ENCODE data around the gene TNFRSF25.
"Not testable (repeated sequence)": the region's sequence is repeated elsewhere in the genome, so short reads cannot be mapped to it uniquely, and the experiment has no call there.

Gene TNFRSF25

DNA sequence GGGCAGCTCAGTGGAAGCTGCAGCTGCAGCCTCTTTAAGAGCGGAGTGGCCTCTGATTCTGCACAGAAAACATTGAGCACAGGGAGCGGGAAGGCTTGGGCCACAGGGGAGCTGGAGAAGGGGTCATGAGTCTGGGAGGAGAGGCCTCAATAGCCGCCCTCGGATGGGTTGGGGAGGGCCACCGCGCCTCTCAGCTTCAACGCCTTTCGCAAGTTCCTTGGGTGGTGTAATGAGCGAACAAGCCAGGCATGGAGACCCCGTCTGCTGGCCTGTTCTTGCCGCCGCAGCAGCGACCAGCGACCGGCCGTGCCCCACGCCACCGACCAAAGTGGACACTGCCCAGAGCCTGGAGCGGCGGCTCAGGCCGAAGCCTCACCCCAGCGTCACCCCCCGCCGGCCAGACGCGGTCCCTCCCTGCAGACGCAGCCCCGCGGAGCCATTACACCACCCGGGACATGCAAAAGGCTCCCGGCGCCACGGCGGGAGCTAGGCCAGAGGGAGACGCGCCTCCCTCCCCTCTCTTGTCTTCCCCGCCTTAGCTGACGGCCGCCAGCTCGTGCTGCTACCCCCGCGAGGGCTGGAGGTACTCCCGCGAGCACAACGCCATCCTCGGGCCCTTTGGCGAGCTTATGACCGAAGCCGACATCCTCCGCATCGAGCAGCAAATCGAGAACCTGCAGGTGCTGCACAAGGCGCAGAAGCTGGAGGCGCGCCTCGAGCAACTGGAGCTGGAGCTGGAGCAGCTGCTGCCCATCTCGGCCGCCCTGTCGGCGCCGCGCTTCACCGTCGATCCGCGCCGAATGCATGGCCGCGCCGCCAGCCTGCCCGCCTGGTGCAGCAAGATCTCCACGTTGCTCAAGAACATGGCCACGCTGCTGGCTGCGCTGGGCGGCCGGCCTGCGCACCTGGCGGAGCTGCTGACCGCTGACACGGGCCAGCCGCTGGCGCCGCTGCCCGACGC, 11.8 kb downstream of the TNFRSF25 start:
- not testable (repeated sequence) for DNase-seq (ENCODE audit: low read depth)

DNA sequence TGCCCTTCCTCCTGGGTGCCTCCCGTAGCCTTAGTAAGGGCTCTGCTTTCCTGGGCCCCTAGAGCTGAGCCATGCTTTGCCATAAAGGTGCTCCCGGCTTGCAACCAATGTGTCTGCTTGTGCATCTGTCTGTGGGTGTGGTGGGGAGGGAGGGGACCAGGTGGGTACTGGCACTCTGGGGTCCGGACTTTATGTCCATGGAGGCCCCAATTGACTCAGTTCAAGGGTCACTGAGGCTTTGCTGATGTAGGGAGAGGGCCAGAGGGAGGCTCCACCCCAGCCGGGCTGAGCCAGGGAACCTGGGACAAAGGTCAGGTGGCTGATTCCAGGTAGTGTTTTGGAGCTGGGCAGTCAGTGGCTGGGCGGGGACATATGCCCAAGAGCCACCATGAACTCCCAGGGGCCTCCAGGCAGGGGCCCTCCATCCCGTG, 15.0 kb downstream of the TNFRSF25 start:
- no peak for DNase-seq (ENCODE audit: low read depth)

- DNase-seq (ENCODE audit: low read depth): not testable (repeated sequence)
Observed at GRCh38 chr1:6450486-6450885, 15.5 kb downstream of the TNFRSF25 start.

DNA sequence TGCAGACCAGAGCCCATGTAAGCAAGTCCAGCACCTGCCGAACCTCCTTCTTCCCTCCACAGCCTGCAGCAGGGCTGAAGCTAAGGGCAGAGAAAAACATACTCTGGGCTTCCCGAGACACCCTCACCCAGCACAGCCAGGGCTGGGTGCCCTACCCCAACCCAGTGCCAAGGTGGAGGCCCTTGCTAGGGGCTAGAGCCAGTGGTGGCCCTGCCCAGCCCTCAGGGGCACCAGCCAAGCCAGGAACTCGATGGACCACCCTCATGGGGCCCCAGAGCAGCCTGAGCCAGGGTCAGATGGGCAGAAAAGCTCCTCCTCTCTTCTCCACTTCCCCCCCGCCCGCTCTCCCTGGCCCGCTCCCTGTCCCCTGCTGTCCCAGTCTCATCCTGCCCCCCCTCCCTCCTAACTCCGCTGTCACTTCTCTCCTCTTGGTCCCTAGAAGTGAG, 15.9 kb downstream of the TNFRSF25 start:
- DNase-seq (ENCODE audit: low read depth): no peak

- no peak for DNase-seq (ENCODE audit: low read depth)
Observed at GRCh38 chr1:6448749-6449631, 17.0 kb downstream of the TNFRSF25 start.

DNA sequence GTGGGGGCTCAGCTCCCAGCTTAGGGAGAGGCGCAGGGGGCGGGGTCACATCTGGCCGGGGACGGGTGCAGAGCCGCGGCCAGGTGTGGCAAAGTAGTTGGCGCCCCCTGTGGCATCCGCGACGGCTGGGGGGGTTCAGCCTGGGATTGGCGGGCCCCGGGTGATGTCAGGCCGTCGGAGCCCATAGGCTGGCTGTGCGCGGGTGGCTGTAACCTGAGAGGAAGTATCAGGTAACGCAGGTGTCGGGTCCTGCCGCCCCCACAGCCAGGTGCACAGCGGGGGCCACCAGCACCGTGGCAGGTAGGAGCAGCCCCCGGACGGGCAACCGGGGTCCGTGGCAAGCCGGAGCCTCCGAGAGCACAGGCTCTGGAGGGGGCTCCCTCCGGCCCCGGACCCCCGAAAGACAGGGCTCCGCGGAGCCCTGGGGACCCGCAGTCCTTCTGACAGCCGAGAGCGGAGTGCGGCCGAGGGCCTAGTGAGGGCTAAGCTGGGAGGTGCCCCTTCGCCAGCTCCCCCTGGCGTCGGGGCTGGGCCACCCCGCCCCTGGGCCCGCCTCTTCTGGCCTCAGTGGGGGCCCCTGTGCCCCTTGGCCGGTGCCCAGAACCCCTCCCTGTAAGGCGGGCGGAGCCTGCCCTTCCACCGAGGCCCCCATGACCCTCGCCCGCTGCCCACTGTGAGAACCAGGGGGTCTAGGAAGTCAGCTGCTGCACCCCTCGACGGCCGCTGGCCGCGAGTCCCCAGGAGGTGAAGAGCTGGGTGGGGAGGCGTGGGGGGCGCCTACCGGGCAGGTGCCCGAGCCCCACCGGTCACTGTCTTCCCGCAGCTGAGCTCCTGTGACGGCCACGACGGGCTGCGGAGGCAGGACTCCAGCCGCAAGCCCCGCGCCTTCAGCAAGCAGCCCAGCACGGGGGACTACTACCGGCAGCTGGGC, 17.9 kb downstream of the TNFRSF25 start:
- no peak for DNase-seq (ENCODE audit: low read depth)

GRCh38 chr1:6447016-6447817, 18.8 kb downstream of the TNFRSF25 start:
- DNase-seq (ENCODE audit: low read depth): no peak

DNA sequence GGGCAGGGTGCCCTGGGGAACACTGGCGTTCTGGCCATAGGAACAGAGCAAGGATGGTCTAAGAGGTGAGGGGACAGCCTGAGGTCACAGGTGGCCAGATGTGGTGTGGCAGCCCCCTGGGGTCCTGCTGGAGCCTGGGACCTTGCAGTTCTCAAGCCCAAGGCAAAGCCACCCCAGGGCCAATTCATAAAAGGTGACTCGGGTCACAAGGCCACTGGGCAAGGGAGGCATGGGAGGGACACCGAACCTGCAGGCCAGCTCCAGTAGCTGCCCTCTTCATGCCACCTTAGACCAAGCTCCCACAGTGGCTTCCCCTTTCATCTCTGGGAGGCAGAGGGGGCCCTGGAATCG, 19.3 kb downstream of the TNFRSF25 start:
- no peak for DNase-seq (ENCODE audit: low read depth)

DNA sequence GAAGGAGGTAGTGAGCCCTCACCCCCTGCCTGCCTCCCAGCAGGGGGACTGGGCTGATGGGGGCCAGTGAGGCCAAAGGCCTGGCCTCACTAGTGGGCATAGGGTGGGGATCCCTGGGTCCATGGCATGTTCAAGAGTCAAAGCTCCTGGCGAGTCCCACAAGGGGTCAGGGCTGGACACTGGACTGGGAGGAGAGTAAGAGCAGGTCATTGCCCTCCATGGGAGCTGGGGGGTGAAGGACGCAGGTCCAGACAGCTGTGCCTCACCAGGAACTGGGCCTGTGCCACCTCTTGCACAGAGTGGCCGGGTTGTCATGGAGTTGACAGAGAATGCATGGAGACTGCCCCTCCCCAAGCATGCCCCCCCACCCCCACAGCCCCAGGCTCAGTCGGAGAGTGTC, 20.0 kb downstream of the TNFRSF25 start:
- DNase-seq (ENCODE audit: low read depth): not testable (repeated sequence)

GRCh38 chr1:6445062-6445763, 20.8 kb downstream of the TNFRSF25 start:
- no peak for DNase-seq (ENCODE audit: low read depth)

DNA sequence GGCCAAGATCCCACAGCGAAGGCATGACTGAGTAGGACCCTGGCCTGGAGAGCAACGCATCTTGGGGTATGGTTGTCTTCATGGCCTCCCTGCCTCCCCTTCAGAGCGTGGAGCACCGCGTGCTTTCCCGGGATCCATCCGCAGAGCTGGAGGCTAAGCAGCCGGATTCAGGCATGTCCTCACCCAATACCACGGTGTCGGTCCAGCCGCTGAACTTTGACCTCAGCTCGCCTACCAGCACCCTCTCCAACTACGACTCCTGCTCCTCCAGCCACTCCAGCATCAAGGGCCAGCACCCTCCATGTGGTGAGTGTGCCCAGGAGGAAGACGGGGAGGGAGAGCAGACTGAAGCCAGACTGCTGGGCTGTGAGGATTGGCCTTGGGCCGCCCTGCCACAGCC, 21.6 kb downstream of the TNFRSF25 start:
- DNase-seq (ENCODE audit: low read depth): no peak

DNA sequence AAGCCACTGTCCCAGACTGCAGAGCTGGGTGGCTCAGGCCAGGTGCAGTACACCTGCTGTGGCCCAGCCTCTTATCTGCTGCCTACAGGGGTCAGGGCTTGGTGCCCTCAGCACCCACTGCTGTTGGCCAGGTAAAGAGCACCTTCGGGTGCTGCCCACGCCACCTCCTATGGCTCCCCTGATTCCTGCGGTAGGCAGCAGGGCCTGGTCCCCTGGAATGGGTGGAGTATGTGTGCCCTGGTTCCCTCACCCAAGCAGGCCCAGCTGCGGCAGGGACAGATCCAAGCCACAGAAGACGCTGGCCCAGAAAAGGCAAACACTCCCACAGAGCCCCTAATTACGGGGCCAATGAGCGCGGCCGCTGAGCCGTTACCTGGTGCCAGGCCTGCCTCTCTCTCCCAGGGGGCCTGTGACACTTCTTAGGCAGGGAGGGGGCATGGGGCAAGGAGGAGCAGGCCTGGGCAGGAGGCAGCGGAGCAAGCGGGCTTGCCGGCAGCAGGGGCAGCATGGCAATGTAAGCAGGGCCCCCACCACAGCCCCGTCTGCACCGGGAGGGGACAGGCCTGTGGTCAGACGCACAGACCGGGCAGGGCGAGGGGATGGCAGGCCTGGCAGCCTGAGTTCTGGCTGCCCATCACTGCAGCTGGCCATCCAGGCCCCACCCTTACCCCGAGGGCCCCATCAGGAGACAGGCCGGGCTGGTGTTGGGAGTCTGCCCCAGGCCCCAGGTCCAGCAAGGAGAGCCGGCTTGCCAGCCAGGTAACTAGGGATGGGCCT, 22.4 kb downstream of the TNFRSF25 start:
- DNase-seq (ENCODE audit: low read depth): no peak

DNA sequence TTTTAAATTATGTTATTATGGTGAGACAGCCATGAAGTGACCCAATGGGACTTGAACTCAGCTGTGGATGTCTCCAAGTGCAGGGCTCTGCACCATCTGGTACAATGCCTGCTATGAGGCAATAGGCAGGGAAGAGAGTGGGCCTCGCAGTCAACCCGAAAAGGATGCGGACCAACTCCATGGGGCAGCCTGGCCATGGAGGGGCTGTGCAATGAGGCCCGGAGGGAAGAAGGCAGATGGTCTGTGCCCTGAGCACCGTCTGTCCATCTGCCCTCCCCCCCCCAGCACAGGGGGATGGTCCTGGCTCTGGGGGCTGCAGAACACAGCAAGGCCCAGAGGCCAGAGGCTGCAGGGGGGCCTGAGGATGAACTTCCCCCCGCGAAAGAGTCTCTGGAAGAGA, 24.4 kb downstream of the TNFRSF25 start:
- no peak for DNase-seq (ENCODE audit: low read depth)

DNA sequence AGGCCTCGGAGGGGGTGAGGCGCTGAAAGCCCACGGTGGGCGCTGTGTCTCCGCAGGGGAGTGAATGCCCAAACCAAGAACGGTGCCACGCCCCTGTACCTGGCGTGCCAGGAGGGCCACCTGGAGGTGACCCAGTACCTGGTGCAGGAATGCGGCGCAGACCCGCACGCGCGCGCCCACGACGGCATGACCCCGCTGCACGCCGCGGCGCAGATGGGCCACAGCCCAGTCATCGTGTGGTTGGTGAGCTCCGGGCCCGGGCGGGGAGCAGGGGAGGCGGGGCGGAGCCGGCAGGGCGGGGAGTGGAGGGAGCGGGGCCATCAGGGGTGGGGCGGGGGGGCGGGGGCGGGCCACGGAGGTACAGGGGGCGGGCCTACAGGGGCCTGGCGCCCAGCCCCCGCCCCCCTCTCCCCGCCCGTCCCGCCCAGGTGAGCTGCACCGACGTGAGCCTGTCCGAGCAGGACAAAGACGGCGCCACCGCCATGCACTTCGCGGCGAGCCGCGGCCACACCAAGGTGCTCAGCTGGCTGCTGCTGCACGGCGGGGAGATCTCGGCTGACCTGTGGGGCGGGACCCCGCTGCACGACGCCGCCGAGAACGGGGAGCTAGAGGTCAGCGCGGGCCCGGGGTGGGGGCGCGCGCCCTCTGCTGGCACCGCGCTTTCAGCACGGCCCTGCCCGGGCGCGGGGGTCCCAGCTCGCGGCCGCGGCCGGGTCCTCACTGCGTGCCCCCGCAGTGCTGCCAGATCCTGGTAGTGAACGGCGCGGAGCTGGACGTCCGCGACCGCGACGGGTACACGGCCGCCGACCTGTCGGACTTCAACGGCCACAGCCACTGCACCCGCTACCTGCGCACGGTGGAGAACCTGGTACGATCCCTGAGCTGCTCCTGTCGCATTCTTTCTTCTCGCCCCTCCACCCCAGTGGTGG, 25.5 kb downstream of the TNFRSF25 start:
- DNase-seq (ENCODE audit: low read depth): peak; percentile 43

- peak; percentile 53 for DNase-seq (ENCODE audit: low read depth)
Observed at GRCh38 chr1:6438047-6438525, 27.9 kb downstream of the TNFRSF25 start.

- DNase-seq (ENCODE audit: low read depth): not testable (repeated sequence)
Observed at GRCh38 chr1:6437012-6437700, 28.8 kb downstream of the TNFRSF25 start.

GRCh38 chr1:6436277-6436676, 29.7 kb downstream of the TNFRSF25 start:
- DNase-seq (ENCODE audit: low read depth): not testable (repeated sequence)

All from stimulated activated CD8-positive, alpha-beta memory T cell treated with anti-CD3 and anti-CD28 coated beads, Interleukin-12 subunit alpha, Interleukin-12 subunit beta, amount 100 ng/mL, for 1 hour (primary cell).